HL-60 (cell line): Measurements from ENCODE around the gene RTN3.
"Not testable (repeated sequence)": the region's sequence is repeated elsewhere in the genome, so short reads cannot be mapped to it uniquely, and the experiment has no call there.

ENCODE experiments used
- CTCF ChIP-seq: IDR thresholded peaks from one replicate; pipeline ENCODE4 v1.5.1; 2011; ENCODE audit warnings: low read length, control low read depth, inconsistent platforms; ENCODE audit not compliant: insufficient read depth
- GABPA ChIP-seq: IDR thresholded peaks from 2 replicates; pipeline ENCODE4 v1.6.1; 2012; ENCODE audit warnings: low read depth
- POLR2AphosphoS5 ChIP-seq: IDR thresholded peaks from 2 replicates; pipeline ENCODE4 v1.6.1; 2012; ENCODE audit warnings: low read depth
- TF ChIP-seq, protein P1 (sequence below): IDR thresholded peaks from 2 replicates; pipeline ENCODE4 v1.6.1; 2012; ENCODE audit warnings: low read depth; ENCODE audit not compliant: insufficient replicate concordance

GRCh38 chr11:63685158-63685721 is 3.9 kb downstream of the RTN3 start:
- TF ChIP-seq CTCF, POLR2AphosphoS5, GABPA: not testable (repeated sequence)
- TF ChIP-seq, protein P1, sequence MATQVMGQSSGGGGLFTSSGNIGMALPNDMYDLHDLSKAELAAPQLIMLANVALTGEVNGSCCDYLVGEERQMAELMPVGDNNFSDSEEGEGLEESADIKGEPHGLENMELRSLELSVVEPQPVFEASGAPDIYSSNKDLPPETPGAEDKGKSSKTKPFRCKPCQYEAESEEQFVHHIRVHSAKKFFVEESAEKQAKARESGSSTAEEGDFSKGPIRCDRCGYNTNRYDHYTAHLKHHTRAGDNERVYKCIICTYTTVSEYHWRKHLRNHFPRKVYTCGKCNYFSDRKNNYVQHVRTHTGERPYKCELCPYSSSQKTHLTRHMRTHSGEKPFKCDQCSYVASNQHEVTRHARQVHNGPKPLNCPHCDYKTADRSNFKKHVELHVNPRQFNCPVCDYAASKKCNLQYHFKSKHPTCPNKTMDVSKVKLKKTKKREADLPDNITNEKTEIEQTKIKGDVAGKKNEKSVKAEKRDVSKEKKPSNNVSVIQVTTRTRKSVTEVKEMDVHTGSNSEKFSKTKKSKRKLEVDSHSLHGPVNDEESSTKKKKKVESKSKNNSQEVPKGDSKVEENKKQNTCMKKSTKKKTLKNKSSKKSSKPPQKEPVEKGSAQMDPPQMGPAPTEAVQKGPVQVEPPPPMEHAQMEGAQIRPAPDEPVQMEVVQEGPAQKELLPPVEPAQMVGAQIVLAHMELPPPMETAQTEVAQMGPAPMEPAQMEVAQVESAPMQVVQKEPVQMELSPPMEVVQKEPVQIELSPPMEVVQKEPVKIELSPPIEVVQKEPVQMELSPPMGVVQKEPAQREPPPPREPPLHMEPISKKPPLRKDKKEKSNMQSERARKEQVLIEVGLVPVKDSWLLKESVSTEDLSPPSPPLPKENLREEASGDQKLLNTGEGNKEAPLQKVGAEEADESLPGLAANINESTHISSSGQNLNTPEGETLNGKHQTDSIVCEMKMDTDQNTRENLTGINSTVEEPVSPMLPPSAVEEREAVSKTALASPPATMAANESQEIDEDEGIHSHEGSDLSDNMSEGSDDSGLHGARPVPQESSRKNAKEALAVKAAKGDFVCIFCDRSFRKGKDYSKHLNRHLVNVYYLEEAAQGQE = not testable (repeated sequence)
